Keratinocyte (primary cell): ENCODE data around the gene KIAA1755. TPM values are rescaled to one million over a fixed set of nuclear protein-coding genes. Genes with fewer than 3 reads are reported as not detected.
A peak's percentile ranks its signal among the peaks of the same experiment; 100 is the strongest.

Experiments used
- DNase-seq: peaks from one replicate; pipeline ENCODE4 v3.0.0-alpha.2; 2011; ENCODE audit warnings: low read depth, missing footprints, low spot score
- FAIRE-seq: peaks from 2 replicates; lab custom pipeline; 2011; peaks lifted over from hg19 to GRCh38; lab: Jason Lieb, UNC
- H2AFZ ChIP-seq: 2 replicates; pipeline ENCODE4 v1.6.0; 2012; ENCODE audit warnings: low read length, control low read depth, inconsistent platforms; ENCODE audit not compliant: control insufficient read depth
- H3K27ac ChIP-seq: 2 replicates; pipeline ENCODE4 v1.5.1; 2011; ENCODE audit warnings: low read length; ENCODE audit not compliant: control insufficient read depth, insufficient read depth
- H3K27me3 ChIP-seq: 3 replicates; pipeline ENCODE4 v1.6.0; 2011; ENCODE audit warnings: low read length; ENCODE audit not compliant: control insufficient read depth, insufficient read depth; ENCODE audit errors: extremely low read depth
- H3K36me3 ChIP-seq, 2 experiments: 2 replicates in 1 of 2; 3 replicates in 1 of 2; pipeline ENCODE4 v1.5.1; 2011; ENCODE audit warnings: low read length in 2 of 2, mild to moderate bottlenecking in 1 of 2; ENCODE audit not compliant: control insufficient read depth in 2 of 2, insufficient read depth in 2 of 2; ENCODE audit errors: extremely low read depth in 1 of 2
- H3K4me1 ChIP-seq: 3 replicates; pipeline ENCODE4 v1.5.1; 2011; ENCODE audit warnings: low read length; ENCODE audit not compliant: control insufficient read depth, insufficient read depth; ENCODE audit errors: extremely low read depth
- H3K4me2 ChIP-seq: 3 replicates; pipeline ENCODE4 v1.6.0; 2011; ENCODE audit warnings: low read depth, low read length; ENCODE audit not compliant: control insufficient read depth, insufficient read depth; ENCODE audit errors: extremely low read depth
- H3K4me3 ChIP-seq, 3 experiments: fragments of 200-600 bp in 1 of 3; sonication (generic) in 1 of 3; 2 replicates in 2 of 3; 3 replicates in 1 of 3; pipeline ENCODE4 v1.5.1; 2011 to 2016; ENCODE audit warnings: low read length in 3 of 3, mild to moderate bottlenecking in 3 of 3, control low read depth in 2 of 3, inconsistent platforms in 1 of 3, low read depth in 1 of 3, mixed read lengths in 1 of 3, mixed run types in 1 of 3, moderate library complexity in 1 of 3; ENCODE audit not compliant: control insufficient read depth in 2 of 3, insufficient read depth in 2 of 3; ENCODE audit errors: extremely low read depth in 1 of 3
- H3K79me2 ChIP-seq: 2 replicates; pipeline ENCODE4 v1.6.0; 2012; ENCODE audit warnings: low read length; ENCODE audit not compliant: control insufficient read depth, insufficient read depth
- H3K9ac ChIP-seq: 3 replicates; pipeline ENCODE4 v1.6.0; 2011; ENCODE audit warnings: low read length; ENCODE audit not compliant: control insufficient read depth, insufficient read depth; ENCODE audit errors: extremely low read depth
- H3K9me1 ChIP-seq: 3 replicates; pipeline ENCODE4 v1.6.0; 2011; ENCODE audit warnings: low read length; ENCODE audit not compliant: control insufficient read depth, insufficient read depth; ENCODE audit errors: extremely low read depth
- H3K9me3 ChIP-seq: 2 replicates; pipeline ENCODE4 v1.5.1; 2012; ENCODE audit warnings: low read depth, low read length; ENCODE audit not compliant: control insufficient read depth
- H4K20me1 ChIP-seq: 3 replicates; pipeline ENCODE4 v1.6.0; 2011; ENCODE audit warnings: low read length; ENCODE audit not compliant: control insufficient read depth, insufficient read depth; ENCODE audit errors: extremely low read depth
- EZH2 ChIP-seq: IDR thresholded peaks from one replicate; pipeline ENCODE4 v1.6.1; 2012; ENCODE audit warnings: inconsistent platforms, mild to moderate bottlenecking, low read length, moderate library complexity
- dilution Hi-C: fragments of 300-500 bp; cut with MboI; formaldehyde crosslinking; loops from one replicate; pipeline ENCODE4 v1.7.0; 2020; ENCODE audit warnings: low sequenced_read_pairs; ENCODE audit not compliant: extremely low pct_ligation_motif_present
- polyA plus RNA-seq, 5 experiments: library from polyadenylated mRNA; depleted of rRNA in 3 of 5; stranded (reverse) in 3 of 5; stranded (forward) in 1 of 5; unstranded in 1 of 5; fragments of >200 nt; gene quantifications; 1 replicate in 1 of 5; 2 replicates in 3 of 5; 3 replicates in 1 of 5; pipeline versions ENCODE4 v1.2.1 to v1.2.3, GENCODE V29; 2011 to 2012; ENCODE audit warnings: missing spikeins in 2 of 5, low read depth in 1 of 5, low replicate concordance in 1 of 5
- TF ChIP-seq, protein P1 (sequence below), 3 experiments: IDR thresholded peaks in 1 of 3; conservative IDR thresholded peaks in 1 of 3; optimal IDR thresholded peaks in 1 of 3; 2 replicates in 2 of 3; 3 replicates in 1 of 3; pipeline versions ENCODE3 to v1.5.1; 2011; ENCODE audit warnings: low read length in 3 of 3, mild to moderate bottlenecking in 3 of 3, moderate library complexity in 2 of 3, control low read depth in 1 of 3, inconsistent platforms in 1 of 3; ENCODE audit not compliant: insufficient read depth in 2 of 3; ENCODE audit errors: extremely low read depth in 1 of 3

Gene KIAA1755
- polyA plus RNA-seq, 1 donor (not counting 4 experiments of a cell fraction or from before 2014, with no cell fraction given), result not detected

DNA sequence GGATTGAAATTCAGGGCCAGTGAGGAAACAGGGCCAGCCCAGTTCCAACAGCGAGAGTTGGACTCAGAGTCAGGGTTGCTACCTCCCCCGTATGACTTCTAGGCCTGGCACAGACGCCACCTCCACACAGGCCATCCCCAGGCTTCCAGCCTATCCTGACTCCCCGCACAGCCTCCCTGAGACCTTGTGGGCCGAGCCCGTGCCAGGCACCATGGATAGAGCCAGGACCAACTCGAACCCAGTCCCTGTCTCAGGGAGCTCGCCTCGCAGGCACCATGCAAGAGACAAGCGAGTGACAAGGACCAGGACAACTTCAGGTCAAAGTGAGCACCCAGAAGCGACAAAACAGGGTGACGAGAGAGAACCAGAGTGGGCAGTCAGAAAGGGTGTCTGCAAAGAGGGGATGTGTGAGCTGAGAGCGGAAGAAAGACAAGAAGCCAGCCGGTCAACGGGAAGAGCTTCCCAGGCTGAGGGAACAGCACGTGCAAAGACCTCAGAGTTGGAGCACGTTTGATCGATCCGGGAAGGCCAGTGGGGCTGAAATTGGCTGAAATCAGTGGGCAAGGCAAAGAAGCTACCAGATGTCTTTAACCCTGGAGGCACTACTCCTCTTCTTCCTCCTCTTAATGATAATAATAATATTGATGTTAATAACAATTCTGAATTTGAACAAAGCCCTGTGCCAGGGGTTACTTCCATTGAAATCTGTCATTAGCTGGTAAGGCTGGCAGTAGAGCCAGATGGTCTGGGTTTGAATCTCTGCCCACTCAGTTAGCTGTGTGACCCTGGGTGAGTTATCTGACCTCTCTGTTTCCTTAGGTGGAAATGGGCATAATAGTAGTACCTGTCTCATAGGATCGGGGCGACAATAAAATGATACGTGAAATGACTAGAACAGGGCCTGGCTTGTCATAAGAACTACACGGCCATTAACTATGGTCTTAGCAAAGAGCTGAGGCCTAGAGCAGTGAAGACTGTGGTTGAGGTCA lies 45.0 kb downstream of the KIAA1755 start:
- TF ChIP-seq, protein P1, sequence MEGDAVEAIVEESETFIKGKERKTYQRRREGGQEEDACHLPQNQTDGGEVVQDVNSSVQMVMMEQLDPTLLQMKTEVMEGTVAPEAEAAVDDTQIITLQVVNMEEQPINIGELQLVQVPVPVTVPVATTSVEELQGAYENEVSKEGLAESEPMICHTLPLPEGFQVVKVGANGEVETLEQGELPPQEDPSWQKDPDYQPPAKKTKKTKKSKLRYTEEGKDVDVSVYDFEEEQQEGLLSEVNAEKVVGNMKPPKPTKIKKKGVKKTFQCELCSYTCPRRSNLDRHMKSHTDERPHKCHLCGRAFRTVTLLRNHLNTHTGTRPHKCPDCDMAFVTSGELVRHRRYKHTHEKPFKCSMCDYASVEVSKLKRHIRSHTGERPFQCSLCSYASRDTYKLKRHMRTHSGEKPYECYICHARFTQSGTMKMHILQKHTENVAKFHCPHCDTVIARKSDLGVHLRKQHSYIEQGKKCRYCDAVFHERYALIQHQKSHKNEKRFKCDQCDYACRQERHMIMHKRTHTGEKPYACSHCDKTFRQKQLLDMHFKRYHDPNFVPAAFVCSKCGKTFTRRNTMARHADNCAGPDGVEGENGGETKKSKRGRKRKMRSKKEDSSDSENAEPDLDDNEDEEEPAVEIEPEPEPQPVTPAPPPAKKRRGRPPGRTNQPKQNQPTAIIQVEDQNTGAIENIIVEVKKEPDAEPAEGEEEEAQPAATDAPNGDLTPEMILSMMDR (optimal IDR thresholded peaks at IDR 0.05 in 1 of 3, IDR thresholded peaks at IDR 0.05 in 1 of 3, conservative IDR thresholded peaks at IDR 0.05 in 1 of 3; ENCODE audit: extremely low read depth in 1 of 3, insufficient read depth in 2 of 3, low read length in 3 of 3), result no peak
- TF ChIP-seq EZH2, result no peak
- no peaks in the 10 kb centered on the region for H3K9me3 ChIP-seq
- H3K27ac ChIP-seq, result no peak overlapping the region
- H3K4me1 ChIP-seq, result peaks cover 24% of the 10 kb centered on the region
- no peaks in the 10 kb centered on the region for H3K9me1 ChIP-seq
- H3K79me2 ChIP-seq, result no peaks in the 10 kb centered on the region
- DNase-seq (no peak), FAIRE-seq (no peak)
- no peaks in the 10 kb centered on the region for H3K36me3 ChIP-seq
- no peak overlapping the region for H3K9ac ChIP-seq
- H4K20me1 ChIP-seq, result no peaks in the 10 kb centered on the region
- dilution Hi-C loops, result no loop called here
- H3K4me2 ChIP-seq, result no peak overlapping the region
- no peak overlapping the region for H3K4me3 ChIP-seq
- H3K27me3 ChIP-seq, result no peaks in the 10 kb centered on the region
- no peak overlapping the region for H2AFZ ChIP-seq

DNA sequence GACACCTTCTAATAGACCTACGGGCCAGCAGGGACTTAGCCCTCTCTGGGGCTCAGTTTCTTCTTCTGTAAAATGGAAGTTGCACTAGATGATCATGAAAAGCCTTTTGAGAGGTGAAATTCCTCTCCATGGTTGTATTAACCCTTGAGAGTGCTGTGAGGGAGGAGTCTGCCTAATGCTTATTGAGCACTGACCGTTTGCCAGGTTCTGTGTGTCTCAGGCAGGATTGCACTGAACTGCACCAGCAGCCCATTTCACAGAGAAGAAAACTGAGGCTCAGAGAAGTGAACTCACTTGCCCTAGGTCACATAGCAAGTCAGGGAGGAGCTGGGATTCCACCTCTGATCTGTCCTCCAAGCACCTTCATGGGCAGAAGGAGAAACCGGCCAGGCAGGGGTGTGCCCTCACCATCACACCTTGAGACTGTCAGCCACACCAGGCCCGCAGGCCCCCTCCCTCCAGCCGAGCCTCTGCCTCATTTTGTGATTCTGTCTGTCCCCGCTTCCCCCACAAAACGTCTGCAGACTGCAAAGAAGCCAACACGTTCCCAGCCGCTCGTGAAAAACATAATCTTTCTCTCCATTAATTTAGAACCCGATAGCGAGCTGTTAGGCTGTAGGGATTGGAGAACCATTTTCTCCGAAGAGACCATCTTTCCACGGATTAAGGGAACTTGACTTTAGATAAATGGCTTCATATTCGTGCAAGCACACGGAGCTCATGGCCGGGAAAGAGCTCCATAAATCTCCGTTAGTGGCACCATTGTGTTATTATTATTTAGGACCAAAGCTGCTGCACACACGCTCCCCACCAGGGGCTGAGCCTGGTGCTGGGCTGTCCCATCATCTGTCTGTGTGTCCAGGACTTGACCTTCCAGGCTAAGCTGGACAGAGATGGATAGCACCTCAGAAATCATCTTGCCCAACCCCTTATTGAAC lies 46.0 kb downstream of the KIAA1755 start:
- H3K4me3 ChIP-seq, result no peak overlapping the region
- no peaks in the 10 kb centered on the region for H3K36me3 ChIP-seq
- H4K20me1 ChIP-seq, result no peaks in the 10 kb centered on the region
- peaks cover 24% of the 10 kb centered on the region for H3K4me1 ChIP-seq
- no peak overlapping the region for H2AFZ ChIP-seq
- no peak overlapping the region for H3K4me2 ChIP-seq
- no peaks in the 10 kb centered on the region for H3K9me1 ChIP-seq
- dilution Hi-C loops, result no loop called here
- no peaks in the 10 kb centered on the region for H3K27me3 ChIP-seq
- FAIRE-seq (no peak), DNase-seq (no peak)
- H3K27ac ChIP-seq, result no peak overlapping the region
- no peaks in the 10 kb centered on the region for H3K79me2 ChIP-seq
- TF ChIP-seq, protein P1 (optimal IDR thresholded peaks at IDR 0.05 in 1 of 3, IDR thresholded peaks at IDR 0.05 in 1 of 3, conservative IDR thresholded peaks at IDR 0.05 in 1 of 3; ENCODE audit: extremely low read depth in 1 of 3, insufficient read depth in 2 of 3, low read length in 3 of 3), result peak in 2 of 3 experiments; percentile 16 to 23
- no peak for TF ChIP-seq EZH2
- H3K9me3 ChIP-seq, result no peaks in the 10 kb centered on the region
- H3K9ac ChIP-seq, result no peak overlapping the region
